H1 (cell line): ENCODE data around the gene MYLK4. TPM values are rescaled to one million over a fixed set of nuclear protein-coding genes. Genes with fewer than 3 reads are reported as not detected.

ENCODE experiments used
- CHD2 ChIP-seq: IDR thresholded peaks from 2 replicates; pipeline ENCODE4 v1.6.1; 2012; ENCODE audit warnings: low read length, improper control_type of control experiment
- CREB1 ChIP-seq: IDR thresholded peaks from 2 replicates; pipeline ENCODE4 v1.6.1; 2012; ENCODE audit warnings: inconsistent platforms
- CTBP2 ChIP-seq: IDR thresholded peaks from 2 replicates; pipeline ENCODE4 v1.7.0; 2011; ENCODE audit warnings: borderline replicate concordance, mild to moderate bottlenecking, moderate library complexity, mixed read lengths, low read length; ENCODE audit not compliant: insufficient read depth, insufficient read length
- FOSL1 ChIP-seq: IDR thresholded peaks from 2 replicates; pipeline ENCODE4 v1.6.1; 2011; ENCODE audit warnings: mild to moderate bottlenecking, low read depth, low read length, moderate library complexity; ENCODE audit not compliant: insufficient read depth
- GABPA ChIP-seq: IDR thresholded peaks from 2 replicates; pipeline ENCODE4 v1.6.1; 2011; ENCODE audit warnings: mild to moderate bottlenecking, low read length, moderate library complexity, borderline replicate concordance; ENCODE audit not compliant: insufficient read depth
- HDAC6 ChIP-seq: IDR thresholded peaks from one replicate; pipeline ENCODE4 v1.7.1; 2012; ENCODE audit warnings: low read depth, mild to moderate bottlenecking, inconsistent platforms, low read length, moderate library complexity
- KDM4A ChIP-seq: IDR thresholded peaks from one replicate; pipeline ENCODE4 v1.7.1; 2012; ENCODE audit warnings: low read depth, mild to moderate bottlenecking, moderate library complexity, low read length, inconsistent platforms; ENCODE audit not compliant: severe bottlenecking
- MAFK ChIP-seq: IDR thresholded peaks from 2 replicates; pipeline ENCODE4 v1.6.1; 2012; ENCODE audit warnings: low read depth, mild to moderate bottlenecking, improper control_type of control experiment, low read length
- RBBP5 ChIP-seq: IDR thresholded peaks from 2 replicates; pipeline ENCODE4 v1.7.1; 2012; ENCODE audit warnings: low read depth, mild to moderate bottlenecking, inconsistent platforms, low read length, moderate library complexity, borderline replicate concordance
- RXRA ChIP-seq: IDR thresholded peaks from 2 replicates; pipeline ENCODE4 v1.6.1; 2011; ENCODE audit warnings: low read depth, mild to moderate bottlenecking, low read length, moderate library complexity; ENCODE audit not compliant: insufficient read depth
- SIRT6 ChIP-seq: IDR thresholded peaks from one replicate; pipeline ENCODE4 v1.7.1; 2012; ENCODE audit warnings: low read length, inconsistent platforms
- SP4 ChIP-seq: IDR thresholded peaks from 2 replicates; pipeline ENCODE4 v1.6.1; 2012; ENCODE audit warnings: low read length, inconsistent platforms
- TAF1 ChIP-seq: IDR thresholded peaks from 2 replicates; pipeline ENCODE4 v1.6.1; 2011; ENCODE audit warnings: mild to moderate bottlenecking, low read depth, low read length
- TAF7 ChIP-seq: optimal IDR thresholded peaks from 2 replicates; pipeline ENCODE3; 2011; ENCODE audit warnings: low read depth, mild to moderate bottlenecking, inconsistent platforms, low read length, moderate library complexity, borderline replicate concordance
- TBP ChIP-seq: IDR thresholded peaks from 2 replicates; pipeline ENCODE4 v1.6.1; 2011; ENCODE audit warnings: low read depth, low read length, improper control_type of control experiment
- TCF12 ChIP-seq: IDR thresholded peaks from 2 replicates; pipeline ENCODE4 v1.6.1; 2011; ENCODE audit warnings: low read depth, mild to moderate bottlenecking, low read length
- YY1 ChIP-seq: IDR thresholded peaks from 2 replicates; pipeline ENCODE4 v1.6.1; 2011; ENCODE audit warnings: low read depth, mild to moderate bottlenecking, low read length
- polyA plus RNA-seq, 7 experiments: library from polyadenylated mRNA; depleted of rRNA in 3 of 7; stranded (reverse) in 5 of 7; unstranded in 2 of 7; fragments of >200 nt in 5 of 7; fragments of 200-250 nt in 2 of 7; gene quantifications; 1 replicate in 5 of 7; 2 replicates in 1 of 7; 4 replicates in 1 of 7; pipeline versions ENCODE4 v1.2.1 to v1.2.3, GENCODE V29; 2011 to 2013; ENCODE audit warnings: missing spikeins in 2 of 7, mixed read lengths in 2 of 7
- total RNA-seq: library from RNA; stranded (reverse); fragmentation: NEBNext Ultra II Directional; extraction: Animal tissue kit (Norgen Biotek cat#: 25700); gene quantifications from 2 replicates; pipeline ENCODE4 v1.2.1, GENCODE V29; 2021
- TF ChIP-seq, protein P1 (sequence below): IDR thresholded peaks from 2 replicates; pipeline ENCODE4 v1.6.1; 2011; ENCODE audit warnings: low read length, improper control_type of control experiment
- TF ChIP-seq, protein P2 (sequence below), 3 experiments: IDR thresholded peaks; 1 replicate in 2 of 3; 2 replicates in 1 of 3; pipeline versions ENCODE4 v1.5.1 to v1.6.1; 2011; ENCODE audit warnings: low read length in 3 of 3, mild to moderate bottlenecking in 3 of 3, inconsistent platforms in 2 of 3, low read depth in 1 of 3, moderate library complexity in 1 of 3; ENCODE audit not compliant: insufficient read depth in 1 of 3; ENCODE audit errors: control extremely low read depth in 1 of 3
- TF ChIP-seq, protein P3 (sequence below): IDR thresholded peaks from 2 replicates; pipeline ENCODE4 v1.6.1; 2011; ENCODE audit warnings: low read depth, mild to moderate bottlenecking, low read length; ENCODE audit not compliant: insufficient read depth

Gene MYLK4
- total and polyA plus RNA-seq, 2 of the 8 experiments (the other 6 are each of a cell fraction or from before 2014, with no cell fraction given) = 0.11 to 0.17 TPM

DNA sequence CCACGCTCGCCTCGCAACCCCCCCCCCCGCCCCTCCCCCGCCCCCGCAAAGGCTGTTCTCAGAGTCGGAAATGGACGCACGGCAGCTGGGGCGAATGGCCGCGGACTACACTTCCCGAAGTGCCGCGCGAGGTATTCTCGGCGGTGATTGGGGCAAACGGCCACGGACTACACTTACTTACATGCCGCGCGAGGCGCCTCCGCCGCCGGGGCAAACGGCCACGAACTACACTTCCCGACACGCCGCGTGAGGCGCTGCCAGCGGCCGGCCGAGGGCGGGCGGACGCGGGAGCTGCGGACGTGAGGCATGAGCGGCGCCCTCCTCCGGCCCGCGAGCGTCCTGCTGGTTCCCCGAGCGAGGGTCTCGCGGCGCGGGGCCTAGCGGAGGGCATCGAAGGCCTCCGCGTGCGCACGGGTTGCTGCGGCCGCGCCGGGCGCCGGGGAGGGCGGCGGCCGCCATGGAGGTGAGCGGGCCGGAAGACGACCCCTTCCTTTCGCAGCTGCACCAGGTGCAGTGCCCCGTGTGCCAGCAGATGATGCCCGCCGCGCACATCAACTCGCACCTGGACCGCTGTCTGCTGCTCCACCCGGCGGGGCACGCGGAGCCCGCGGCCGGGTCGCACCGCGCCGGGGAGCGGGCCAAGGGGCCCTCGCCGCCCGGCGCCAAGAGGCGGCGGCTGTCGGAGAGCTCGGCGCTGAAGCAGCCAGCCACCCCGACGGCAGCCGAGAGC is 14.6 kb upstream of the MYLK4 start, which contains the start of gene WRNIP1 (continued):
- TF ChIP-seq CHD2 (peak; percentile 80), RBBP5 (peak; percentile 98; the same call in 1 of the 2 replicates), GABPA (no peak), CTBP2 (no peak), HDAC6 (no peak), MAFK (no peak), CREB1 (peak; percentile 57), TBP (no peak), RXRA (no peak), TCF12 (peak; percentile 42; the same call in 1 of the 2 replicates), SP4 (no peak), FOSL1 (peak; percentile 59; the same call in 1 of the 2 replicates), SIRT6 (no peak), TAF7 (peak; percentile 54), YY1 (peak; percentile 89), TAF1 (0 out of 2 replicates have a peak, but pooled peaks have one; percentile 5), KDM4A (peak; percentile 82)
- TF ChIP-seq, protein P1, sequence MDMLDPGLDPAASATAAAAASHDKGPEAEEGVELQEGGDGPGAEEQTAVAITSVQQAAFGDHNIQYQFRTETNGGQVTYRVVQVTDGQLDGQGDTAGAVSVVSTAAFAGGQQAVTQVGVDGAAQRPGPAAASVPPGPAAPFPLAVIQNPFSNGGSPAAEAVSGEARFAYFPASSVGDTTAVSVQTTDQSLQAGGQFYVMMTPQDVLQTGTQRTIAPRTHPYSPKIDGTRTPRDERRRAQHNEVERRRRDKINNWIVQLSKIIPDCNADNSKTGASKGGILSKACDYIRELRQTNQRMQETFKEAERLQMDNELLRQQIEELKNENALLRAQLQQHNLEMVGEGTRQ = no peak
- TF ChIP-seq, protein P2, sequence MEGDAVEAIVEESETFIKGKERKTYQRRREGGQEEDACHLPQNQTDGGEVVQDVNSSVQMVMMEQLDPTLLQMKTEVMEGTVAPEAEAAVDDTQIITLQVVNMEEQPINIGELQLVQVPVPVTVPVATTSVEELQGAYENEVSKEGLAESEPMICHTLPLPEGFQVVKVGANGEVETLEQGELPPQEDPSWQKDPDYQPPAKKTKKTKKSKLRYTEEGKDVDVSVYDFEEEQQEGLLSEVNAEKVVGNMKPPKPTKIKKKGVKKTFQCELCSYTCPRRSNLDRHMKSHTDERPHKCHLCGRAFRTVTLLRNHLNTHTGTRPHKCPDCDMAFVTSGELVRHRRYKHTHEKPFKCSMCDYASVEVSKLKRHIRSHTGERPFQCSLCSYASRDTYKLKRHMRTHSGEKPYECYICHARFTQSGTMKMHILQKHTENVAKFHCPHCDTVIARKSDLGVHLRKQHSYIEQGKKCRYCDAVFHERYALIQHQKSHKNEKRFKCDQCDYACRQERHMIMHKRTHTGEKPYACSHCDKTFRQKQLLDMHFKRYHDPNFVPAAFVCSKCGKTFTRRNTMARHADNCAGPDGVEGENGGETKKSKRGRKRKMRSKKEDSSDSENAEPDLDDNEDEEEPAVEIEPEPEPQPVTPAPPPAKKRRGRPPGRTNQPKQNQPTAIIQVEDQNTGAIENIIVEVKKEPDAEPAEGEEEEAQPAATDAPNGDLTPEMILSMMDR (IDR thresholded peaks at IDR 0.05; ENCODE audit: control extremely low read depth in 1 of 3, insufficient read depth in 1 of 3, low read depth in 1 of 3, low read length in 3 of 3) = peak; percentile 65 to 70 (median 66)
- TF ChIP-seq, protein P3, sequence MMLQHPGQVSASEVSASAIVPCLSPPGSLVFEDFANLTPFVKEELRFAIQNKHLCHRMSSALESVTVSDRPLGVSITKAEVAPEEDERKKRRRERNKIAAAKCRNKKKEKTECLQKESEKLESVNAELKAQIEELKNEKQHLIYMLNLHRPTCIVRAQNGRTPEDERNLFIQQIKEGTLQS = no peak
